Lung (tissue), 12 donors: ENCODE results near the gene COL4A2. TPM values are rescaled to one million over a fixed set of nuclear protein-coding genes. Genes with fewer than 3 reads are reported as not detected.

Source experiments
- ATAC-seq: fragments of 200-7000 bp; cut with Tn5 transposase; one replicate; pipeline ENCODE4 v1.9.1; 2020; ENCODE audit warnings: moderate number of reproducible peaks; ENCODE audit not compliant: insufficient read depth, low FRiP score
- DNase-seq, 3 donors: peaks; one replicate each; pipeline ENCODE4 v3.0.0-alpha.2; 2013 to 2017
- H3K27ac ChIP-seq, 2 donors: one replicate each; pipeline ENCODE4 v1.5.1; 2013; ENCODE audit warnings: mild to moderate bottlenecking in 2 of 2, moderate library complexity in 2 of 2, control low read depth in 1 of 2, inconsistent platforms in 1 of 2, low read depth in 1 of 2, low read length in 1 of 2
- H3K27me3 ChIP-seq, 3 donors: one replicate each; pipeline ENCODE4 v1.5.1; 2013; ENCODE audit warnings: low read length in 2 of 3; ENCODE audit not compliant: control insufficient read depth in 3 of 3, insufficient read depth in 3 of 3
- H3K36me3 ChIP-seq, 4 donors: one replicate each; pipeline ENCODE4 v1.5.1; 2013; ENCODE audit warnings: low read length in 4 of 4, mild to moderate bottlenecking in 1 of 4, moderate library complexity in 1 of 4; ENCODE audit not compliant: control insufficient read depth in 4 of 4, insufficient read depth in 4 of 4
- H3K4me1 ChIP-seq, 5 donors: one replicate each; pipeline ENCODE4 v1.5.1; 2013; ENCODE audit warnings: low read length in 5 of 5, mild to moderate bottlenecking in 2 of 5, moderate library complexity in 1 of 5; ENCODE audit not compliant: control insufficient read depth in 5 of 5, insufficient read depth in 5 of 5
- H3K4me3 ChIP-seq: one replicate; pipeline ENCODE4 v1.5.1; 2013; ENCODE audit warnings: mild to moderate bottlenecking, control low read depth, moderate library complexity
- H3K9ac ChIP-seq, 2 donors: one replicate each; pipeline ENCODE4 v1.5.1; 2013; ENCODE audit warnings: low read length in 2 of 2, control low read depth in 1 of 2; ENCODE audit not compliant: insufficient read depth in 1 of 2
- H3K9me3 ChIP-seq, 4 donors: one replicate each; pipeline ENCODE4 v1.5.1; 2013; ENCODE audit warnings: low read length in 3 of 4, mild to moderate bottlenecking in 1 of 4, moderate library complexity in 1 of 4; ENCODE audit not compliant: control insufficient read depth in 4 of 4, insufficient read depth in 3 of 4
- WGBS, 2 donors: extraction: QIAGEN DNeasy Blood & Tissue Kit; methylation state at CpG; one replicate each; pipeline ENCODE4 v1.1.7; 2013; 5-methylcytosine and 5-hydroxymethylcytosine counted together
- polyA plus RNA-seq, 2 donors: library from polyadenylated mRNA; stranded (reverse); fragments of 200-250 nt; gene quantifications; one replicate each; pipeline ENCODE4 v1.2.1, GENCODE V29; 2013
- total RNA-seq, 2 donors: library from RNA; depleted of rRNA in 1 of 2; stranded (reverse); fragments of >200 nt in 1 of 2; gene quantifications; one replicate each; pipeline ENCODE4 v1.2.1, GENCODE V29; 2014 to 2021
- TF ChIP-seq, protein P1 (sequence below): IDR thresholded peaks from 2 replicates; pipeline ENCODE4 v1.5.1; 2012; ENCODE audit warnings: mild to moderate bottlenecking; ENCODE audit errors: control extremely low read depth, extremely low read depth
- donor health status: control.
- donor health status: control.
- donor health status: Bipolar disorder and iron deficiency.
- donor health status: healthy.
- donor health status: DM: yes; HTN: yes; CAD: no.

The COL4A2 gene
- total and polyA plus RNA-seq, 4 donors = 169 to 627 (median 339) TPM

DNA sequence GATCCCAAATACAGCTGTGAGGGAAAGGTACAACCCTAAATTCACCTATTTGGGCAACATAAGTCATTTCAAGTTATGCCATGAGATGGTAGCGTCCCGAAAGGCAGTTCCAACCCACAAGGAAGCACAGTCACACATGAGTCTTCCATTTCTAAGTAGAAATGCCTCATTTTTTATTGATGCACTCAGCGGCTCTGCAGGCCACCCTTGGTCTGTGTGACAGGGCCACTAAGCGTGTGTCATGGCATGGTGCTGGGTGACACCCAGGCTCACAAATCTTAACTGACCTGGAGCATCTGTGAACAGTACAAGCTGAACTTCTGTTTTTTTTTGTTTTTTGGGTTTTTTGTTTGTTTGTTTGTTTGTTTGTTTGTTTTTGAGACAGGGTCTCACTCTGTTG, 239.3 kb downstream of the COL4A2 start:
- H3K9me3 ChIP-seq = peaks cover 0 to 3% (median 0%) of the 10 kb centered on the region in 4 donors
- H3K27ac ChIP-seq = peak overlapping the region in 1 of 2 donors; percentile 56
- H3K36me3 ChIP-seq = peaks cover 0 to 2% (median 0%) of the 10 kb centered on the region in 4 donors
- H3K4me3 ChIP-seq = no peak overlapping the region
- H3K4me1 ChIP-seq = peaks cover 4 to 18% (median 4%) of the 10 kb centered on the region in 5 donors
- 94 to 95% methylated on average over 4 of the region's 4 CpGs for WGBS, 2 donors
- H3K9ac ChIP-seq = no peak overlapping the region
- H3K27me3 ChIP-seq = no peaks in the 10 kb centered on the region
- DNase-seq (no peak), ATAC-seq (no peak)
- TF ChIP-seq, protein P1, sequence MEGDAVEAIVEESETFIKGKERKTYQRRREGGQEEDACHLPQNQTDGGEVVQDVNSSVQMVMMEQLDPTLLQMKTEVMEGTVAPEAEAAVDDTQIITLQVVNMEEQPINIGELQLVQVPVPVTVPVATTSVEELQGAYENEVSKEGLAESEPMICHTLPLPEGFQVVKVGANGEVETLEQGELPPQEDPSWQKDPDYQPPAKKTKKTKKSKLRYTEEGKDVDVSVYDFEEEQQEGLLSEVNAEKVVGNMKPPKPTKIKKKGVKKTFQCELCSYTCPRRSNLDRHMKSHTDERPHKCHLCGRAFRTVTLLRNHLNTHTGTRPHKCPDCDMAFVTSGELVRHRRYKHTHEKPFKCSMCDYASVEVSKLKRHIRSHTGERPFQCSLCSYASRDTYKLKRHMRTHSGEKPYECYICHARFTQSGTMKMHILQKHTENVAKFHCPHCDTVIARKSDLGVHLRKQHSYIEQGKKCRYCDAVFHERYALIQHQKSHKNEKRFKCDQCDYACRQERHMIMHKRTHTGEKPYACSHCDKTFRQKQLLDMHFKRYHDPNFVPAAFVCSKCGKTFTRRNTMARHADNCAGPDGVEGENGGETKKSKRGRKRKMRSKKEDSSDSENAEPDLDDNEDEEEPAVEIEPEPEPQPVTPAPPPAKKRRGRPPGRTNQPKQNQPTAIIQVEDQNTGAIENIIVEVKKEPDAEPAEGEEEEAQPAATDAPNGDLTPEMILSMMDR = no peak

DNA sequence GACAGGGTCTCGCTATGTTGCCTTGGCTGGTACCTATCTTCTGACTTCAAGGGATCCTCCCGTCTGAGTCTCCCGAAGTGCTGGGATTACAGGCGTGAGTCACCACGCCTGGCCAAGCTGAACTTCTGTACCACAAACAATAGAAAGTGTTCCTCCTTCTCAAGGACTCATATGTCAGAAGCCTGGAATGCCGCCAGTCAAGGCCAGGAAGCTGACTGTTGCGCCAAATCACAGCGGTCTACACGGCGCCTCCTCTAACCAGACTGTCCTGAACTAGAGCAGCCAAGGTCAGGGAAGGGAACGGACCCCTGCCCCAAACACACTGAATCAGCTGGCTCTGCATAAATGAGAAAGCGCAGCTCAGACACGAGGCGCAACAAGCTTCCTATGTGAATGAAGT, 239.8 kb downstream of the COL4A2 start:
- peak; percentile 88 for ATAC-seq
- Histone ChIP-seq H3K9me3 (peaks cover 0 to 3% (median 0%) of the 10 kb centered on the region in 4 donors), H3K4me1 (peaks cover 0 to 18% (median 0%) of the 10 kb centered on the region in 5 donors), H3K36me3 (peaks cover 0 to 2% (median 0%) of the 10 kb centered on the region in 4 donors), H3K9ac (no peak overlapping the region), H3K27ac (peak overlapping the region; percentile 23 to 43), H3K27me3 (no peaks in the 10 kb centered on the region), H3K4me3 (no peak overlapping the region)
- TF ChIP-seq, protein P1 = no peak
- DNase-seq = peak; percentile 32 to 54 (median 36)
- WGBS, 2 donors = 42 to 65% methylated on average over 14 of the region's 14 CpGs

DNA sequence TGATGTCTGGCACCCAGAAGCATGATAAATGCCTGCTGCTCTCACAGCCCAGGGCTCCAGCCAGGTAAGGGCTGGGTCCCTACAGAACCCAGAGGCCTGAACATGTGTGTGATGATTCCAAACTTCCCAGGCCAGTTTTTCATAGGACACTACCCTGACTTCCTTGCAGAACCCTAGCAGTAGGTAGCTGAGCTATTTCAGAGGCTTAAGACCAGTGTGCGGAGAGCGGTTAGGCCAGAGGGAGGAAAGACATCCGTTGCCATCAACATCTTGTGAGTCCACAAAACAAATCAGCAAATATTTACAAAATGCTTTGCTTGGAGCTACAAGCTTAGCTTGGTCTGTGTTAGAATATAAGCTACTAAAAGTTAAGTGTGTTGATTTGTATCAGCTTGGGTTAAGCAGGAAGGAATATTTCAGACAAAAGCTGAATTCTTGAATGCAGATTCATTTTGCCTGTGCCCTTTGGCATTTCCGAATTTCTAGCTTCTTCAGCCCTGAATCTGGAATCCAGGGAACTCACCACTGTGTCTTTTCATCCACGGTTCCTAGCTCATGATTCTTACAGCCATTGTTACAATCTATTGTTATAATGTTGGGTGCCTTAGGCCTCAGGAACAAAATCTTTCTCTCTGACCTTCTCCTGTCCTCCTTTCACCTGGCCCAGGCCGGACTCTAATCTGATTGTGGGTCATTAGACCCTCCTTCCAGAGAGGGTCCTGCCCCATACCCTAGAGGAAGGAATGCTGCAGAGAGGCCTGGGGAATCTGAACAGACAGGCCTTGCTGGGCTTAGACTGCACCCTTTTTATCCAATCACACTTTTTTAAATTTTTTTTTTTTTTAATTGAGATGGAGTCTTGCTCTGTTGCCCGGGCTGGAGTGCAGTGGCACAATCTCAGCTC, 242.1 kb downstream of the COL4A2 start:
- no peak for ATAC-seq

More for the DNA sequence above, 242.1 kb downstream of the COL4A2 start:
- Histone ChIP-seq H3K27me3 (no peaks in the 10 kb centered on the region), H3K4me3 (no peak overlapping the region), H3K27ac (peak overlapping the region in 1 of 2 donors; percentile 24), H3K9ac (no peak overlapping the region), H3K4me1 (peaks cover 0 to 15% (median 0%) of the 10 kb centered on the region in 5 donors), H3K36me3 (peaks cover 0 to 2% (median 0%) of the 10 kb centered on the region in 4 donors), H3K9me3 (peaks cover 0 to under 1% (median 0%) of the 10 kb centered on the region in 4 donors)
- TF ChIP-seq, protein P1 = no peak
- WGBS, 2 donors = 76 to 88% methylated on average over 7 of the region's 7 CpGs
- no peak for DNase-seq
